Neural progenitor cell (in vitro differentiated cells): ENCODE data around the gene KIAA2012. TPM values are rescaled to one million over a fixed set of nuclear protein-coding genes. Genes with fewer than 3 reads are reported as not detected.

ENCODE experiments used
- DNase-seq: peaks from one replicate; pipeline ENCODE4 v3.0.0-alpha.2; 2016; ENCODE audit warnings: low spot score
- H2AFZ ChIP-seq: fragments of 200-600 bp; sonication (generic); replicated peaks from 2 replicates; pipeline ENCODE4 v1.6.1; 2016; ENCODE audit warnings: antibody characterized with exemption
- H3F3A ChIP-seq: fragments of 200-600 bp; sonication (generic); 2 replicates; pipeline ENCODE4 v1.6.1; 2016; ENCODE audit warnings: antibody characterized with exemption, low read depth
- H3K27ac ChIP-seq: fragments of 200-600 bp; sonication (generic); 2 replicates; pipeline ENCODE4 v1.5.1; 2016; ENCODE audit warnings: mild to moderate bottlenecking
- H3K27me3 ChIP-seq: fragments of 200-600 bp; sonication (generic); 2 replicates; pipeline ENCODE4 v1.6.1; 2016; ENCODE audit warnings: mild to moderate bottlenecking, moderate library complexity
- H3K36me3 ChIP-seq: fragments of 200-600 bp; sonication (generic); 2 replicates; pipeline ENCODE4 v1.5.1; 2016
- H3K4me1 ChIP-seq: fragments of 200-600 bp; sonication (generic); 2 replicates; pipeline ENCODE4 v1.6.1; 2016; ENCODE audit warnings: mixed run types
- H3K4me2 ChIP-seq: fragments of 200-600 bp; sonication (generic); 2 replicates; pipeline ENCODE4 v1.6.1; 2016
- H3K4me3 ChIP-seq: fragments of 200-600 bp; sonication (generic); 2 replicates; pipeline ENCODE4 v1.5.1; 2016
- H3K79me2 ChIP-seq: fragments of 200-600 bp; sonication (generic); 2 replicates; pipeline ENCODE4 v1.6.1; 2016; ENCODE audit warnings: low read depth
- H3K9ac ChIP-seq: fragments of 200-600 bp; sonication (generic); 2 replicates; pipeline ENCODE4 v1.6.1; 2016
- H3K9me3 ChIP-seq: fragments of 200-600 bp; sonication (generic); 2 replicates; pipeline ENCODE4 v1.5.1; 2016; ENCODE audit warnings: low read depth
- H4K20me1 ChIP-seq: fragments of 200-600 bp; sonication (generic); 2 replicates; pipeline ENCODE4 v1.6.1; 2016; ENCODE audit warnings: low read depth
- H3K27ac Mint-ChIP-seq: 3 replicates; pipeline ENCODE4 v1.8.0; 2021; ENCODE audit warnings: mixed read lengths
- H3K27me3 Mint-ChIP-seq: 2 replicates; pipeline ENCODE4 v1.8.0; 2022; ENCODE audit warnings: low read depth, mild to moderate bottlenecking, inconsistent platforms, moderate library complexity, mixed read lengths; ENCODE audit not compliant: insufficient read depth
- H3K36me3 Mint-ChIP-seq: 3 replicates; pipeline ENCODE4 v1.8.0; 2021; ENCODE audit warnings: mixed read lengths
- H3K4me1 Mint-ChIP-seq: 3 replicates; pipeline ENCODE4 v1.8.0; 2021; ENCODE audit warnings: mixed read lengths
- H3K4me3 Mint-ChIP-seq: 3 replicates; pipeline ENCODE4 v1.8.0; 2021; ENCODE audit warnings: mild to moderate bottlenecking, moderate library complexity, mixed read lengths
- H3K9me3 Mint-ChIP-seq: 3 replicates; pipeline ENCODE4 v1.8.0; 2020; ENCODE audit warnings: mixed read lengths
- CTCF ChIP-seq: fragments of 200-600 bp; sonication (generic); IDR thresholded peaks from 2 replicates; pipeline ENCODE4 v1.5.1; 2017; ENCODE audit warnings: antibody characterized with exemption, mild to moderate bottlenecking
- EZH2 ChIP-seq: fragments of 200-600 bp; sonication (generic); IDR thresholded peaks from 2 replicates; pipeline ENCODE4 v1.6.1; 2017; ENCODE audit warnings: antibody characterized with exemption, mild to moderate bottlenecking, moderate library complexity
- EZH2phosphoT487 ChIP-seq: fragments of 200-600 bp; sonication (generic); IDR thresholded peaks from 2 replicates; pipeline ENCODE4 v1.6.1; 2017; ENCODE audit warnings: antibody characterized with exemption
- total RNA-seq: library from RNA; depleted of rRNA; stranded (reverse); fragments of >200 nt; gene quantifications from 2 replicates; pipeline ENCODE4 v1.2.3, GENCODE V29; 2015; ENCODE audit warnings: low replicate concordance

KIAA2012 gene
- total RNA-seq, 1 donor from 2014 or later: not detected

GRCh38 chr2:202118168-202118567 is 45.1 kb downstream of the KIAA2012 start:
- no peak overlapping the region for H3K9ac ChIP-seq
- Mint-ChIP-seq H3K36me3 (no peaks in the 10 kb centered on the region), H3K27me3 (peaks cover 6% of the 10 kb centered on the region), H3K27ac (no peak overlapping the region), H3K9me3 (peaks cover 16% of the 10 kb centered on the region), H3K4me3 (peak overlapping the region; percentile 57), H3K4me1 (peaks cover 16% of the 10 kb centered on the region)
- no peak for DNase-seq
- H3K4me1 ChIP-seq: peaks cover 13% of the 10 kb centered on the region
- H3K9me3 ChIP-seq: no peaks in the 10 kb centered on the region
- H3K4me3 ChIP-seq: no peak overlapping the region
- no peak overlapping the region for H2AFZ ChIP-seq
- H3K79me2 ChIP-seq: no peaks in the 10 kb centered on the region
- H3K4me2 ChIP-seq: no peak overlapping the region
- no peaks in the 10 kb centered on the region for H4K20me1 ChIP-seq
- TF ChIP-seq CTCF: no peak
- no peak for TF ChIP-seq EZH2
- TF ChIP-seq EZH2phosphoT487: no peak
- peaks cover 7% of the 10 kb centered on the region for H3F3A ChIP-seq
- H3K36me3 ChIP-seq: no peaks in the 10 kb centered on the region
- no peak overlapping the region for H3K27ac ChIP-seq
- no peaks in the 10 kb centered on the region for H3K27me3 ChIP-seq

GRCh38 chr2:202120828-202121227 is 47.8 kb downstream of the KIAA2012 start:
- no peak overlapping the region for H3K9ac ChIP-seq
- H3K36me3 ChIP-seq: no peaks in the 10 kb centered on the region
- no peaks in the 10 kb centered on the region for H4K20me1 ChIP-seq
- Mint-ChIP-seq H3K9me3 (peaks cover 16% of the 10 kb centered on the region), H3K36me3 (no peaks in the 10 kb centered on the region), H3K27ac (no peak overlapping the region), H3K4me3 (peak overlapping the region; percentile 8), H3K4me1 (peaks cover 32% of the 10 kb centered on the region), H3K27me3 (peaks cover 4% of the 10 kb centered on the region)
- no peak overlapping the region for H2AFZ ChIP-seq
- no peak for DNase-seq
- H3K4me3 ChIP-seq: no peak overlapping the region
- no peaks in the 10 kb centered on the region for H3K27me3 ChIP-seq
- no peaks in the 10 kb centered on the region for H3K9me3 ChIP-seq
- H3K79me2 ChIP-seq: no peaks in the 10 kb centered on the region
- TF ChIP-seq CTCF (no peak), EZH2 (no peak), EZH2phosphoT487 (no peak)
- H3K27ac ChIP-seq: no peak overlapping the region
- H3K4me1 ChIP-seq: peaks cover 12% of the 10 kb centered on the region
- no peak overlapping the region for H3K4me2 ChIP-seq
- H3F3A ChIP-seq: peaks cover 12% of the 10 kb centered on the region

GRCh38 chr2:202121532-202122162 is 48.6 kb downstream of the KIAA2012 start:
- no peaks in the 10 kb centered on the region for H3K79me2 ChIP-seq
- H3K4me3 Mint-ChIP-seq: no peak overlapping the region
- peaks cover 16% of the 10 kb centered on the region for H3K9me3 Mint-ChIP-seq
- H3K9ac ChIP-seq: no peak overlapping the region
- no peak overlapping the region for H3K27ac ChIP-seq
- peaks cover 12% of the 10 kb centered on the region for H3F3A ChIP-seq
- no peaks in the 10 kb centered on the region for H3K27me3 ChIP-seq
- H3K36me3 Mint-ChIP-seq: no peaks in the 10 kb centered on the region
- H3K9me3 ChIP-seq: no peaks in the 10 kb centered on the region
- H3K4me1 ChIP-seq: peaks cover 12% of the 10 kb centered on the region
- no peaks in the 10 kb centered on the region for H3K36me3 ChIP-seq
- H3K27me3 Mint-ChIP-seq: peaks cover 4% of the 10 kb centered on the region
- H3K4me3 ChIP-seq: no peak overlapping the region
- no peak for TF ChIP-seq EZH2phosphoT487
- no peak for TF ChIP-seq EZH2
- TF ChIP-seq CTCF: no peak
- H3K4me1 Mint-ChIP-seq: peaks cover 37% of the 10 kb centered on the region
- no peak for DNase-seq
- H4K20me1 ChIP-seq: no peaks in the 10 kb centered on the region
- peak overlapping the region; percentile 74 for H2AFZ ChIP-seq
- peak overlapping the region; percentile 79 for H3K27ac Mint-ChIP-seq
- H3K4me2 ChIP-seq: no peak overlapping the region
